GM21381 (cell line): Measurements from ENCODE around the gene SKA3.

ENCODE experiments used
- ATAC-seq: cut with Tn5 transposase; IDR thresholded peaks from one replicate; pipeline ENCODE4 v1.9.1; 2021; ENCODE audit warnings: mild to moderate bottlenecking, moderate library complexity; ENCODE audit not compliant: unreplicated experiment

SKA3 gene

GRCh38 chr13:21117104-21117809 lies 59.1 kb downstream of the SKA3 start:
- ATAC-seq = no peak

GRCh38 chr13:21116141-21116540 lies 60.2 kb downstream of the SKA3 start:
- no peak for ATAC-seq

- no peak for ATAC-seq
Measured at GRCh38 chr13:21115231-21115630, 61.1 kb downstream of the SKA3 start.

GRCh38 chr13:21111546-21111945 lies 64.8 kb downstream of the SKA3 start:
- no peak for ATAC-seq

GRCh38 chr13:21109168-21109567 lies 67.2 kb downstream of the SKA3 start:
- ATAC-seq = no peak

- no peak for ATAC-seq
Measured at GRCh38 chr13:21106089-21106488, 70.3 kb downstream of the SKA3 start.

- ATAC-seq = no peak
Measured at GRCh38 chr13:21104199-21105019, 71.9 kb downstream of the SKA3 start.
